ENCODE data around the gene EVI2B. TPM values are rescaled to one million over a fixed set of nuclear protein-coding genes. Genes with fewer than 3 reads are reported as not detected.

EVI2B gene
- total and polyA plus RNA-seq, 4 donors, result 1.7 to 29.9 (median 14.8) TPM

GRCh38 chr17:31286587-31286986 lies 27.3 kb downstream of the EVI2B start:
- intact Hi-C loops (cut with DNase I), result no loop called here
- Histone ChIP-seq H3K4me1 (ENCODE audit: control insufficient read depth in 1 of 2, insufficient read depth in 2 of 2, low read length in 2 of 2) (no peaks in the 10 kb centered on the region), H3K27ac (ENCODE audit: low read depth in 1 of 2, low read length in 2 of 2) (no peak overlapping the region), H3K27me3 (ENCODE audit: control insufficient read depth in 1 of 2, insufficient read depth in 2 of 2, low read length in 1 of 2) (no peaks in the 10 kb centered on the region), H3K36me3 (ENCODE audit: control insufficient read depth in 1 of 2, insufficient read depth in 2 of 2, low read length in 1 of 2) (no peaks in the 10 kb centered on the region), H3K4me3 (ENCODE audit: low read length in 2 of 2) (no peak overlapping the region), H3K9me3 (ENCODE audit: control insufficient read depth, low read length) (no peaks in the 10 kb centered on the region)
- WGBS, 2 donors, result 91 to 97% methylated on average over 1 of the region's 1 CpG
- ATAC-seq (ENCODE audit: low FRiP score) (no peak), DNase-seq (no peak)

- Histone ChIP-seq H3K4me3 (ENCODE audit: low read length in 2 of 2) (no peak overlapping the region), H3K9me3 (ENCODE audit: control insufficient read depth, low read length) (no peaks in the 10 kb centered on the region), H3K36me3 (ENCODE audit: control insufficient read depth in 1 of 2, insufficient read depth in 2 of 2, low read length in 1 of 2) (no peaks in the 10 kb centered on the region), H3K27ac (ENCODE audit: low read depth in 1 of 2, low read length in 2 of 2) (no peak overlapping the region), H3K27me3 (ENCODE audit: control insufficient read depth in 1 of 2, insufficient read depth in 2 of 2, low read length in 1 of 2) (no peaks in the 10 kb centered on the region), H3K4me1 (ENCODE audit: control insufficient read depth in 1 of 2, insufficient read depth in 2 of 2, low read length in 2 of 2) (no peaks in the 10 kb centered on the region)
- ATAC-seq (ENCODE audit: low FRiP score), result no peak
- intact Hi-C loops (cut with DNase I), result no loop called here
- DNase-seq, result no peak
Observed at GRCh38 chr17:31283841-31284240, 30.0 kb downstream of the EVI2B start.

- Histone ChIP-seq H3K27me3 (ENCODE audit: control insufficient read depth in 1 of 2, insufficient read depth in 2 of 2, low read length in 1 of 2) (no peaks in the 10 kb centered on the region), H3K27ac (ENCODE audit: low read depth in 1 of 2, low read length in 2 of 2) (no peak overlapping the region), H3K4me3 (ENCODE audit: low read length in 2 of 2) (no peak overlapping the region), H3K36me3 (ENCODE audit: control insufficient read depth in 1 of 2, insufficient read depth in 2 of 2, low read length in 1 of 2) (peaks cover 2 to 7% of the 10 kb centered on the region in 2 donors), H3K9me3 (ENCODE audit: control insufficient read depth, low read length) (no peaks in the 10 kb centered on the region), H3K4me1 (ENCODE audit: control insufficient read depth in 1 of 2, insufficient read depth in 2 of 2, low read length in 2 of 2) (no peaks in the 10 kb centered on the region)
- intact Hi-C loops (cut with DNase I), result loop anchor here in 1 of 2 donors (2.0 kb wide), 1 partner anchor 56 kb away; no protein-coding TSS in a partner anchor
- ATAC-seq (ENCODE audit: low FRiP score) (no peak), DNase-seq (no peak)
- 92 to 95% methylated on average over 2 of the region's 2 CpGs for WGBS, 2 donors
Observed at GRCh38 chr17:31281061-31281460, 32.8 kb downstream of the EVI2B start.

GRCh38 chr17:31279401-31279800 lies 34.5 kb downstream of the EVI2B start:
- Histone ChIP-seq H3K4me3 (ENCODE audit: low read length in 2 of 2) (no peak overlapping the region), H3K4me1 (ENCODE audit: control insufficient read depth in 1 of 2, insufficient read depth in 2 of 2, low read length in 2 of 2) (no peaks in the 10 kb centered on the region), H3K27me3 (ENCODE audit: control insufficient read depth in 1 of 2, insufficient read depth in 2 of 2, low read length in 1 of 2) (no peaks in the 10 kb centered on the region), H3K27ac (ENCODE audit: low read depth in 1 of 2, low read length in 2 of 2) (no peak overlapping the region), H3K9me3 (ENCODE audit: control insufficient read depth, low read length) (no peaks in the 10 kb centered on the region), H3K36me3 (ENCODE audit: control insufficient read depth in 1 of 2, insufficient read depth in 2 of 2, low read length in 1 of 2) (peaks cover 4 to 7% of the 10 kb centered on the region in 2 donors)
- WGBS, 2 donors, result 92 to 97% methylated on average over 2 of the region's 2 CpGs
- DNase-seq, result no peak
- intact Hi-C loops (cut with DNase I), result no loop called here
- no peak for ATAC-seq (ENCODE audit: low FRiP score)

- Histone ChIP-seq H3K36me3 (ENCODE audit: control insufficient read depth in 1 of 2, insufficient read depth in 2 of 2, low read length in 1 of 2) (peaks cover 4 to 7% of the 10 kb centered on the region in 2 donors), H3K27me3 (ENCODE audit: control insufficient read depth in 1 of 2, insufficient read depth in 2 of 2, low read length in 1 of 2) (no peaks in the 10 kb centered on the region), H3K4me3 (ENCODE audit: low read length in 2 of 2) (no peak overlapping the region), H3K4me1 (ENCODE audit: control insufficient read depth in 1 of 2, insufficient read depth in 2 of 2, low read length in 2 of 2) (no peaks in the 10 kb centered on the region), H3K9me3 (ENCODE audit: control insufficient read depth, low read length) (no peaks in the 10 kb centered on the region), H3K27ac (ENCODE audit: low read depth in 1 of 2, low read length in 2 of 2) (no peak overlapping the region)
- intact Hi-C loops (cut with DNase I), result no loop called here
- DNase-seq (no peak), ATAC-seq (ENCODE audit: low FRiP score) (no peak)
- WGBS, 2 donors, result 83 to 93% methylated on average over 1 of the region's 1 CpG
Observed at GRCh38 chr17:31275116-31275515, 38.7 kb downstream of the EVI2B start.

- intact Hi-C loops (cut with DNase I), result no loop called here
- Histone ChIP-seq H3K4me1 (ENCODE audit: control insufficient read depth in 1 of 2, insufficient read depth in 2 of 2, low read length in 2 of 2) (no peaks in the 10 kb centered on the region), H3K9me3 (ENCODE audit: control insufficient read depth, low read length) (no peaks in the 10 kb centered on the region), H3K27me3 (ENCODE audit: control insufficient read depth in 1 of 2, insufficient read depth in 2 of 2, low read length in 1 of 2) (no peaks in the 10 kb centered on the region), H3K36me3 (ENCODE audit: control insufficient read depth in 1 of 2, insufficient read depth in 2 of 2, low read length in 1 of 2) (peaks cover 4 to 7% of the 10 kb centered on the region in 2 donors), H3K27ac (ENCODE audit: low read depth in 1 of 2, low read length in 2 of 2) (no peak overlapping the region), H3K4me3 (ENCODE audit: low read length in 2 of 2) (no peak overlapping the region)
- ATAC-seq (ENCODE audit: low FRiP score), result peak; percentile 80
- 90 to 91% methylated on average over 2 of the region's 2 CpGs for WGBS, 2 donors
- no peak for DNase-seq
Observed at GRCh38 chr17:31274252-31274651, 39.6 kb downstream of the EVI2B start.

- no peak overlapping the region for H3K4me3 ChIP-seq (ENCODE audit: low read length in 2 of 2)
- ATAC-seq (ENCODE audit: low FRiP score), result no peak
- no peak overlapping the region for H3K27ac ChIP-seq (ENCODE audit: low read depth in 1 of 2, low read length in 2 of 2)
- intact Hi-C loops (cut with DNase I), result no loop called here
- no peaks in the 10 kb centered on the region for H3K4me1 ChIP-seq (ENCODE audit: control insufficient read depth in 1 of 2, insufficient read depth in 2 of 2, low read length in 2 of 2)
- 68 to 88% methylated on average over 1 of the region's 1 CpG for WGBS, 2 donors
- peaks cover 4 to 7% of the 10 kb centered on the region in 2 donors for H3K36me3 ChIP-seq (ENCODE audit: control insufficient read depth in 1 of 2, insufficient read depth in 2 of 2, low read length in 1 of 2)
- DNase-seq, result no peak
- no peaks in the 10 kb centered on the region for H3K9me3 ChIP-seq (ENCODE audit: control insufficient read depth, low read length)
- no peaks in the 10 kb centered on the region for H3K27me3 ChIP-seq (ENCODE audit: control insufficient read depth in 1 of 2, insufficient read depth in 2 of 2, low read length in 1 of 2)
Observed at GRCh38 chr17:31273516-31273915, 40.3 kb downstream of the EVI2B start.

- peaks cover 4 to 7% of the 10 kb centered on the region in 2 donors for H3K36me3 ChIP-seq (ENCODE audit: control insufficient read depth in 1 of 2, insufficient read depth in 2 of 2, low read length in 1 of 2)
- no peaks in the 10 kb centered on the region for H3K9me3 ChIP-seq (ENCODE audit: control insufficient read depth, low read length)
- no peaks in the 10 kb centered on the region for H3K27me3 ChIP-seq (ENCODE audit: control insufficient read depth in 1 of 2, insufficient read depth in 2 of 2, low read length in 1 of 2)
- H3K4me3 ChIP-seq (ENCODE audit: low read length in 2 of 2), result no peak overlapping the region
- ATAC-seq (ENCODE audit: low FRiP score), result no peak
- intact Hi-C loops (cut with DNase I), result no loop called here
- no peak for DNase-seq
- no peaks in the 10 kb centered on the region for H3K4me1 ChIP-seq (ENCODE audit: control insufficient read depth in 1 of 2, insufficient read depth in 2 of 2, low read length in 2 of 2)
- no peak overlapping the region for H3K27ac ChIP-seq (ENCODE audit: low read depth in 1 of 2, low read length in 2 of 2)
Observed at GRCh38 chr17:31272803-31273202, 41.1 kb downstream of the EVI2B start.

- ATAC-seq (ENCODE audit: low FRiP score) (no peak), DNase-seq (no peak)
- Histone ChIP-seq H3K36me3 (ENCODE audit: control insufficient read depth in 1 of 2, insufficient read depth in 2 of 2, low read length in 1 of 2) (peaks cover 2 to 4% of the 10 kb centered on the region in 2 donors), H3K4me3 (ENCODE audit: low read length in 2 of 2) (no peak overlapping the region), H3K27me3 (ENCODE audit: control insufficient read depth in 1 of 2, insufficient read depth in 2 of 2, low read length in 1 of 2) (no peaks in the 10 kb centered on the region), H3K4me1 (ENCODE audit: control insufficient read depth in 1 of 2, insufficient read depth in 2 of 2, low read length in 2 of 2) (no peaks in the 10 kb centered on the region), H3K27ac (ENCODE audit: low read depth in 1 of 2, low read length in 2 of 2) (no peak overlapping the region), H3K9me3 (ENCODE audit: control insufficient read depth, low read length) (no peaks in the 10 kb centered on the region)
- 97% methylated on average over 1 of the region's 1 CpG for WGBS, 2 donors
- intact Hi-C loops (cut with DNase I), result no loop called here
Observed at GRCh38 chr17:31272236-31272635, 41.6 kb downstream of the EVI2B start.
